ENCODE data around the gene COL4A2.
A peak's percentile ranks its signal among the peaks of the same experiment; 100 is the strongest.

The COL4A2 gene

DNA sequence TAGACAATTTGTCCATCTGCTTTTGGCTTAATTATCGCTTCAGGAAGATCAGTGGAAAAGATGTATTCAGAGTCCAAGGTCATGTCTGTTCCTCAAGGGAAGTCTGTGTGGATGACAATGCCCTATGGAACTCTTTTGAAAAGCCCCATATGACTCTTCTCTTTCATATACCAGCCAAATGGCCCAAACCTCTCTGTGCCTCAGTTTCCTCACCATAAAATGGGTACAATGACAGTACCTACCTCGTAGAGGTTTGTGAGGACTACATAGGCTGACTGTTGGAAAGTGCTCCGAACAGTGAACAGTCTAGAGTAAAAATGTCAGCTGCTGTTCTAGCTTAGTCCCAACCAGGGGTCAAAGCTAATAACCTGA lies 104.6 kb downstream of the COL4A2 start:
- peaks cover 68% of the 10 kb centered on the region for H3K4me1 Mint-ChIP-seq
- peaks cover 37% of the 10 kb centered on the region for H3K36me3 Mint-ChIP-seq (ENCODE audit: low read depth)
- H3K9me3 Mint-ChIP-seq, result no peaks in the 10 kb centered on the region
- TF ChIP-seq, protein P1, sequence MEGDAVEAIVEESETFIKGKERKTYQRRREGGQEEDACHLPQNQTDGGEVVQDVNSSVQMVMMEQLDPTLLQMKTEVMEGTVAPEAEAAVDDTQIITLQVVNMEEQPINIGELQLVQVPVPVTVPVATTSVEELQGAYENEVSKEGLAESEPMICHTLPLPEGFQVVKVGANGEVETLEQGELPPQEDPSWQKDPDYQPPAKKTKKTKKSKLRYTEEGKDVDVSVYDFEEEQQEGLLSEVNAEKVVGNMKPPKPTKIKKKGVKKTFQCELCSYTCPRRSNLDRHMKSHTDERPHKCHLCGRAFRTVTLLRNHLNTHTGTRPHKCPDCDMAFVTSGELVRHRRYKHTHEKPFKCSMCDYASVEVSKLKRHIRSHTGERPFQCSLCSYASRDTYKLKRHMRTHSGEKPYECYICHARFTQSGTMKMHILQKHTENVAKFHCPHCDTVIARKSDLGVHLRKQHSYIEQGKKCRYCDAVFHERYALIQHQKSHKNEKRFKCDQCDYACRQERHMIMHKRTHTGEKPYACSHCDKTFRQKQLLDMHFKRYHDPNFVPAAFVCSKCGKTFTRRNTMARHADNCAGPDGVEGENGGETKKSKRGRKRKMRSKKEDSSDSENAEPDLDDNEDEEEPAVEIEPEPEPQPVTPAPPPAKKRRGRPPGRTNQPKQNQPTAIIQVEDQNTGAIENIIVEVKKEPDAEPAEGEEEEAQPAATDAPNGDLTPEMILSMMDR (IDR thresholded peaks at IDR 0.05; ENCODE audit: unreplicated experiment in 3 of 3), result no peak
- H3K4me3 Mint-ChIP-seq, result no peak overlapping the region
- peaks cover 3% of the 10 kb centered on the region for H3K27me3 Mint-ChIP-seq (ENCODE audit: low read depth)
- H3K27ac Mint-ChIP-seq, result peak overlapping the region; percentile 90 to 99 (median 96)

GRCh38 chr13:110412132-110412914 lies 105.2 kb downstream of the COL4A2 start:
- Mint-ChIP-seq H3K27me3 (ENCODE audit: low read depth) (peaks cover 3% of the 10 kb centered on the region), H3K9me3 (no peaks in the 10 kb centered on the region), H3K4me3 (peak overlapping the region in 2 of 3 experiments; percentile 17 to 26), H3K27ac (peak overlapping the region; percentile 90 to 99 (median 96)), H3K36me3 (ENCODE audit: low read depth) (peaks cover 34% of the 10 kb centered on the region), H3K4me1 (peaks cover 66% of the 10 kb centered on the region)
- TF ChIP-seq, protein P1 (IDR thresholded peaks at IDR 0.05; ENCODE audit: unreplicated experiment in 3 of 3), result peak; percentile 88 to 96 (median 93)

- Mint-ChIP-seq H3K36me3 (ENCODE audit: low read depth) (peaks cover 29% of the 10 kb centered on the region), H3K27me3 (ENCODE audit: low read depth) (peaks cover 3% of the 10 kb centered on the region), H3K27ac (peak overlapping the region; percentile 90 to 99 (median 96)), H3K4me1 (peaks cover 67% of the 10 kb centered on the region), H3K4me3 (peak overlapping the region in 1 of 3 experiments; percentile 17), H3K9me3 (no peaks in the 10 kb centered on the region)
- TF ChIP-seq, protein P1 (IDR thresholded peaks at IDR 0.05; ENCODE audit: unreplicated experiment in 3 of 3), result no peak
These were observed 106.1 kb downstream of the COL4A2 start for GRCh38 chr13:110413016-110413675.

- peak overlapping the region in 1 of 3 experiments; percentile 64 for H3K27ac Mint-ChIP-seq
- H3K4me1 Mint-ChIP-seq, result peaks cover 72% of the 10 kb centered on the region
- TF ChIP-seq, protein P1 (IDR thresholded peaks at IDR 0.05; ENCODE audit: unreplicated experiment in 3 of 3), result no peak
- no peak overlapping the region for H3K4me3 Mint-ChIP-seq
- no peaks in the 10 kb centered on the region for H3K9me3 Mint-ChIP-seq
- peaks cover under 1% of the 10 kb centered on the region for H3K27me3 Mint-ChIP-seq (ENCODE audit: low read depth)
- peaks cover 29% of the 10 kb centered on the region for H3K36me3 Mint-ChIP-seq (ENCODE audit: low read depth)
These were observed 106.6 kb downstream of the COL4A2 start for GRCh38 chr13:110413676-110414040.

GRCh38 chr13:110414283-110414682 lies 107.2 kb downstream of the COL4A2 start:
- Mint-ChIP-seq H3K4me3 (no peak overlapping the region), H3K36me3 (ENCODE audit: low read depth) (peaks cover 26% of the 10 kb centered on the region), H3K27me3 (ENCODE audit: low read depth) (no peaks in the 10 kb centered on the region), H3K4me1 (peaks cover 76% of the 10 kb centered on the region), H3K27ac (peak overlapping the region in 2 of 3 experiments; percentile 63 to 64), H3K9me3 (no peaks in the 10 kb centered on the region)
- TF ChIP-seq, protein P1 (IDR thresholded peaks at IDR 0.05; ENCODE audit: unreplicated experiment in 3 of 3), result no peak
